Stomach (tissue), 4 donors: ENCODE measurements around the gene ZNF385D.

Experiments
- CTCF ChIP-seq, 7 experiments: fragments of 450-650 bp in 4 of 7; fragments of 200-600 bp in 3 of 7; sonication (generic) in 3 of 7; IDR thresholded peaks; one replicate each; pipeline ENCODE4 v1.5.1; 2016 to 2019; ENCODE audit warnings: antibody characterized with exemption in 7 of 7, control low read depth in 2 of 7, mild to moderate bottlenecking in 1 of 7
- EP300 ChIP-seq: sonication (generic); formaldehyde crosslinking; IDR thresholded peaks from one replicate; pipeline ENCODE4 v1.6.1; 2017; ENCODE audit warnings: antibody characterized with exemption
- POLR2A ChIP-seq, 4 donors: fragments of 450-650 bp; IDR thresholded peaks; one replicate each; pipeline ENCODE4 v1.6.1; 2016; ENCODE audit warnings: antibody characterized with exemption in 4 of 4, control low read depth in 2 of 4, mild to moderate bottlenecking in 1 of 4, moderate library complexity in 1 of 4

DNA sequence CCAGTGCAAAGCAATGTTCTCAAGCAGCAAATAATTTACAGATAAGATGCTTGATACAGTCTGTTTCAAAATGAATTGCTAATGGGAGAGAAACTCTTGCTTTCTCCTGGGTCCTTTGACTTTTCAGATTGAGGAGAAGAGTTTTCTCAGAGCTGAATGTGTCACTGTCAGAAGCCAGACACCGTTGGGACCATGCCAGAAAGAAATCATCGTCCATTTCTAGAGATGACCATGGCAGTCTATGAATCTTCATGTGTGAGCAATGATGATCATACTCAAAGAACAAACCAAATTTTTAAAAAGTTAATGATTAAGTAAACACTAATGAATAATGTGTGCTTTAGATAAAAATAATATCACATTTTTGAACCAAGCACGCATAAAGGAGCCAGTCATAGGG is 77.6 kb downstream of the ZNF385D start:
- TF ChIP-seq CTCF (IDR thresholded peaks at IDR 0.05), result no peak
- no peak for TF ChIP-seq POLR2A (IDR thresholded peaks at IDR 0.05)
- no peak for TF ChIP-seq EP300
